NCI-H774 (cell line): Measurements from ENCODE around the gene HNRNPA1L2.
"Not testable (repeated sequence)": the region's sequence is repeated elsewhere in the genome, so short reads cannot be mapped to it uniquely, and the experiment has no call there.

Experiments used
- DNase-seq: peaks from one replicate; lab custom pipeline; 2025; lab: John Stamatoyannopoulos, UW

HNRNPA1L2 gene

GRCh38 chr13:52642131-52642530 is at the start of gene HNRNPA1L2:
HNRNPA1L2 (plus strand) TSS chr13:52642431; CDS start chr13:52642493, 62 bp downstream.
- DNase-seq: no peak

GRCh38 chr13:52593175-52593574 is 49.1 kb upstream of the HNRNPA1L2 start:
- not testable (repeated sequence) for DNase-seq

- DNase-seq: not testable (repeated sequence)
Measured at GRCh38 chr13:52593812-52594211, 48.4 kb upstream of the HNRNPA1L2 start.

GRCh38 chr13:52594295-52594694 is 47.9 kb upstream of the HNRNPA1L2 start:
- DNase-seq: not testable (repeated sequence)

- DNase-seq: no peak
Measured at GRCh38 chr13:52597676-52598075, 44.6 kb upstream of the HNRNPA1L2 start.

- DNase-seq: no peak
Measured at GRCh38 chr13:52599037-52599847, 43.0 kb upstream of the HNRNPA1L2 start.

- DNase-seq: peak; percentile 22
Measured at GRCh38 chr13:52599848-52600603, 42.2 kb upstream of the HNRNPA1L2 start.

- DNase-seq: no peak
Measured at GRCh38 chr13:52600666-52601065, 41.6 kb upstream of the HNRNPA1L2 start.

- not testable (repeated sequence) for DNase-seq
Measured at GRCh38 chr13:52603316-52603715, 38.9 kb upstream of the HNRNPA1L2 start.

- not testable (repeated sequence) for DNase-seq
Measured at GRCh38 chr13:52606126-52606525, 36.1 kb upstream of the HNRNPA1L2 start.

- not testable (repeated sequence) for DNase-seq
Measured at GRCh38 chr13:52606795-52607194, 35.4 kb upstream of the HNRNPA1L2 start.

- not testable (repeated sequence) for DNase-seq
Measured at GRCh38 chr13:52608184-52608583, 34.0 kb upstream of the HNRNPA1L2 start.

- not testable (repeated sequence) for DNase-seq
Measured at GRCh38 chr13:52609013-52609606, 33.1 kb upstream of the HNRNPA1L2 start.

GRCh38 chr13:52610158-52610557 is 32.1 kb upstream of the HNRNPA1L2 start:
- not testable (repeated sequence) for DNase-seq

- DNase-seq: no peak
Measured at GRCh38 chr13:52615134-52615801, 27.0 kb upstream of the HNRNPA1L2 start.

- DNase-seq: no peak
Measured at GRCh38 chr13:52615812-52616211, 26.4 kb upstream of the HNRNPA1L2 start.

- DNase-seq: peak; percentile 56
Measured at GRCh38 chr13:52617070-52618060, 24.9 kb upstream of the HNRNPA1L2 start.

GRCh38 chr13:52631083-52631690 is 11.0 kb upstream of the HNRNPA1L2 start:
- DNase-seq: not testable (repeated sequence)

- no peak for DNase-seq
Measured at GRCh38 chr13:52638666-52639328, 3.4 kb upstream of the HNRNPA1L2 start.

GRCh38 chr13:52644108-52644507 is 1.9 kb downstream of the HNRNPA1L2 start:
- DNase-seq: no peak
